Tibial artery (tissue), 4 donors: ENCODE data around the gene BSDC1.
"Not testable (repeated sequence)": the region's sequence is repeated elsewhere in the genome, so short reads cannot be mapped to it uniquely, and the experiment has no call there.

Experiments
- DNase-seq, 2 donors: peaks; one replicate each; pipeline ENCODE4 v3.0.0-alpha.2; 2019
- H3K27ac ChIP-seq, 2 donors: fragments of 200-600 bp; sonication (generic) in 1 of 2; 1 replicate in 1 of 2; 2 replicates in 1 of 2; pipeline ENCODE4 v1.5.1; 2018 to 2019; ENCODE audit warnings: mild to moderate bottlenecking in 1 of 2
- H3K27me3 ChIP-seq, 2 donors: fragments of 200-600 bp; sonication (generic) in 1 of 2; one replicate each; pipeline versions ENCODE4 v1.5.1 to v1.6.0; 2016 to 2019
- H3K36me3 ChIP-seq, 3 donors: fragments of 200-600 bp; sonication (generic) in 2 of 3; one replicate each; pipeline ENCODE4 v1.5.1; 2016 to 2019; ENCODE audit warnings: mild to moderate bottlenecking in 2 of 3
- H3K4me1 ChIP-seq, 4 donors: fragments of 200-600 bp; sonication (generic) in 2 of 4; 1 replicate in 3 of 4; 2 replicates in 1 of 4; pipeline ENCODE4 v1.5.1; 2016 to 2019
- H3K4me3 ChIP-seq, 2 donors: fragments of 200-600 bp; sonication (generic) in 1 of 2; 1 replicate in 1 of 2; 2 replicates in 1 of 2; pipeline ENCODE4 v1.5.1; 2018 to 2019; ENCODE audit warnings: mild to moderate bottlenecking in 2 of 2
- H3K9me3 ChIP-seq, 3 donors: fragments of 200-600 bp; sonication (generic) in 1 of 3; one replicate each; pipeline ENCODE4 v1.5.1; 2016 to 2019
- intact Hi-C: fragments of 100-400 bp; cut with DNase I; formaldehyde crosslinking; loops from one replicate; pipeline ENCODE4 v1.15.0; 2023; ENCODE audit warnings: low total_unique reads
- TF ChIP-seq, protein P1 (sequence below), 2 experiments: fragments of 200-600 bp in 1 of 2; fragments of 450-650 bp in 1 of 2; IDR thresholded peaks; one replicate each; pipeline ENCODE4 v1.5.1; 2017 to 2019; ENCODE audit warnings: antibody characterized with exemption in 2 of 2, mild to moderate bottlenecking in 1 of 2, moderate library complexity in 1 of 2

BSDC1 gene, protein sequence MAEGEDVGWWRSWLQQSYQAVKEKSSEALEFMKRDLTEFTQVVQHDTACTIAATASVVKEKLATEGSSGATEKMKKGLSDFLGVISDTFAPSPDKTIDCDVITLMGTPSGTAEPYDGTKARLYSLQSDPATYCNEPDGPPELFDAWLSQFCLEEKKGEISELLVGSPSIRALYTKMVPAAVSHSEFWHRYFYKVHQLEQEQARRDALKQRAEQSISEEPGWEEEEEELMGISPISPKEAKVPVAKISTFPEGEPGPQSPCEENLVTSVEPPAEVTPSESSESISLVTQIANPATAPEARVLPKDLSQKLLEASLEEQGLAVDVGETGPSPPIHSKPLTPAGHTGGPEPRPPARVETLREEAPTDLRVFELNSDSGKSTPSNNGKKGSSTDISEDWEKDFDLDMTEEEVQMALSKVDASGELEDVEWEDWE

DNA sequence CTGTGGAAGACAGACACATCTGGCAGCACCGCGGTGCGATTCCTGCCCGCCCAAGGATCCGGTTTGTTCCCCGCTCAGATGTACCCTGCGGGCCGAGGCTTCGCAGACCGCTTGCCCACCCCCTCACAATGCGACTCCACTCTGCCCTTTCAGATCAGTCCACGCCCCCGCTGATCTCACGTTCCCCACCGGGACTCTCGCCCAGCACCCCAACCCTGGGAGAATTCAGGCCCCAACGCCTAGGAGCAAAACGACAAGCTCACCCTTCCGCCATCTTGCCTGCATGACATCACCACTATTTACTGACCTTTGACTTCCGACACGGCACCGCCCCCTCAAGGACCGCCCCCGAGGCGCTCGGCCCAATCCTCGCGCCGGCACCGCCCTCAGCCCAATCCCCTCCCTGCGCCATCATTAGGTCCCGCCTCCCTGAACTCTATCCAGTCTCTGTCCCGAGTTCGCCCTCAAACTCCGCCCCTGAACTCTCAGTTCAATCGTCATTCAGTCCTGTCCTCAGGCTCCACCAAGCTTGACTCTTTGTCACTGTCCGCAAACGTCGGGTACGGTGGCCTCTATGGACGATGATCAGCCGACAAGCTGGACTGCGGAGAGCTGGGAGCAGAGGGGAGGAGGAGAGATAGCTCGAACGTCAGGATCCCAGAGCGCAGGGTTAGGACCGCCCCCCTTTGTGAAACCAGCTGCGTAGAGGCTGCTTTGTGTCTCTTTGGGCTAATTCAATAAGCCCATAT is at the start of gene BSDC1:
TSS of gene BSDC1 (minus strand) at position 301 of the 749 bp plus-strand sequence. CDS start at position 274, 27 bp downstream.
- H3K27ac ChIP-seq = peak within 1 kb of the TSS; percentile 95 to 97
- TF ChIP-seq, protein P1, sequence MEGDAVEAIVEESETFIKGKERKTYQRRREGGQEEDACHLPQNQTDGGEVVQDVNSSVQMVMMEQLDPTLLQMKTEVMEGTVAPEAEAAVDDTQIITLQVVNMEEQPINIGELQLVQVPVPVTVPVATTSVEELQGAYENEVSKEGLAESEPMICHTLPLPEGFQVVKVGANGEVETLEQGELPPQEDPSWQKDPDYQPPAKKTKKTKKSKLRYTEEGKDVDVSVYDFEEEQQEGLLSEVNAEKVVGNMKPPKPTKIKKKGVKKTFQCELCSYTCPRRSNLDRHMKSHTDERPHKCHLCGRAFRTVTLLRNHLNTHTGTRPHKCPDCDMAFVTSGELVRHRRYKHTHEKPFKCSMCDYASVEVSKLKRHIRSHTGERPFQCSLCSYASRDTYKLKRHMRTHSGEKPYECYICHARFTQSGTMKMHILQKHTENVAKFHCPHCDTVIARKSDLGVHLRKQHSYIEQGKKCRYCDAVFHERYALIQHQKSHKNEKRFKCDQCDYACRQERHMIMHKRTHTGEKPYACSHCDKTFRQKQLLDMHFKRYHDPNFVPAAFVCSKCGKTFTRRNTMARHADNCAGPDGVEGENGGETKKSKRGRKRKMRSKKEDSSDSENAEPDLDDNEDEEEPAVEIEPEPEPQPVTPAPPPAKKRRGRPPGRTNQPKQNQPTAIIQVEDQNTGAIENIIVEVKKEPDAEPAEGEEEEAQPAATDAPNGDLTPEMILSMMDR (IDR thresholded peaks at IDR 0.05) = no peak
- peak; percentile 99 for DNase-seq
- H3K27me3 ChIP-seq = no peaks in the 10 kb centered on the region
- peaks cover 23 to 31% (median 26%) of the 10 kb centered on the region in 3 donors for H3K36me3 ChIP-seq
- peaks cover 0 to 43% (median 32%) of the 10 kb centered on the region in 4 donors for H3K4me1 ChIP-seq
- peak within 1 kb of the TSS; percentile 81 to 97 for H3K4me3 ChIP-seq
- H3K9me3 ChIP-seq = no peaks in the 10 kb centered on the region
- intact Hi-C loops = no loop called here

DNA sequence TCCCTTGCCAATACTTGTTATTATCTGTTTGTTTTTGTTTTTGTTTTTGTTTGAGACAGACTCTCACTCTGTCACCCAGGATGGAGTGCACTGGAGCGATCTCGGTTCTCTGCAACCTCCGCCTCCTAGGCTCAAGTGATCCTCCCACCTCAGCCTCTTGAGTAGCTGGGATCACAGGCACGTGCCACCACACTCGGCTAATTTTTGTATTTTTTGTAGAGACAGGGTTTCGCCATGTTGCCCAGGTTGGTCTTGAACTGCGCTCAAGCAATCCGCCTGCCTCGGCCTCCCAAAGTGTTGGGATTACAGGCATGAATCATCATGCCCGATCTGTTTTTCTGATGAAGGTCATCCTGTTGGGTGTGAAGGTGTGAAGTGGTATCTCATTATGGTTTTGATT is 47.2 kb upstream of the BSDC1 start:
- H3K27me3 ChIP-seq, H3K9me3 ChIP-seq, DNase-seq, H3K36me3 ChIP-seq, H3K27ac ChIP-seq, intact Hi-C loops, H3K4me1 ChIP-seq, H3K4me3 ChIP-seq: not testable (repeated sequence)

DNA sequence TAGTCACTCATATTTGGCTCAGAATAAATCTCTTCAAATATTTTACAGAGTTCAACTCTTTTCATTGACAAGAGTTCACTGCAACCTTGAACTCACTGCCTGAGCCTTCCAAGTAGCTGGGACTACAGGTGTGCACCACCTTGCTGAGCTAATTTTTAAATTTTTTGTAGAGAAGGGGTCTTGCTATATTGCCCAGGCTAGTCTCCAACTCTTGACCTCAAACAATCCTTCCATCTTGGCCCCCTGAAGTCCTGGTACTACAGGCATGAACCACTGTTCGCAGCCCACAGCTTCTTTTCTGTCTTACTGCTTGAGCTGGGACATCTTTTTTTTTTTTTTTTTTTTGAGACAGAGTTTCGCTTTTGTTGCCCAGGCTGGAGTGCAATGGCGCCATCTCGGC is 44.5 kb upstream of the BSDC1 start:
- H3K27ac ChIP-seq, H3K36me3 ChIP-seq, H3K4me3 ChIP-seq, H3K4me1 ChIP-seq, H3K9me3 ChIP-seq, intact Hi-C loops, DNase-seq, H3K27me3 ChIP-seq: not testable (repeated sequence)

DNA sequence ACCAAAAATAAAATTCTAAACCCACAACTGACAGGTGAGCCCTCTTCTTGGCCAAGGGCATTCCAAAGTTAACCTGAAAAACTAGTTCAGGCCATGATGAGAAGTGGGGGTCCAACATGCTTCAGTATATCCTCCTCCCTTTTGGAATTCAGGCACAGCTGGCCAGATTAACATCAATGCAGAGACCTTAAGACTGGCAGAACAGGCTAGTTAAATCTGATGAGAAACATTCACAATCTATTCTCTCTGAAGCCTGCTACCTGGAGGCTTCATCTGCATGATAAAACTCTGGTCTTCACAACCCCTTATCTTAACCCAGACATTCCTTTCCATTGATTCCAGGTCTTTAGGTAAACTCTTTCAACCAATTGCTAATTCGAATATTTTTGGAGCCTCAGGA is 43.9 kb upstream of the BSDC1 start:
- intact Hi-C loops = no loop called here
- Histone ChIP-seq H3K36me3 (no peaks in the 10 kb centered on the region), H3K27me3 (peaks cover 0 to 3% of the 10 kb centered on the region in 2 donors), H3K9me3 (no peaks in the 10 kb centered on the region), H3K4me1 (no peaks in the 10 kb centered on the region), H3K4me3 (no peak overlapping the region), H3K27ac (no peak overlapping the region)
- no peak for DNase-seq
- TF ChIP-seq, protein P1 (IDR thresholded peaks at IDR 0.05) = no peak

DNA sequence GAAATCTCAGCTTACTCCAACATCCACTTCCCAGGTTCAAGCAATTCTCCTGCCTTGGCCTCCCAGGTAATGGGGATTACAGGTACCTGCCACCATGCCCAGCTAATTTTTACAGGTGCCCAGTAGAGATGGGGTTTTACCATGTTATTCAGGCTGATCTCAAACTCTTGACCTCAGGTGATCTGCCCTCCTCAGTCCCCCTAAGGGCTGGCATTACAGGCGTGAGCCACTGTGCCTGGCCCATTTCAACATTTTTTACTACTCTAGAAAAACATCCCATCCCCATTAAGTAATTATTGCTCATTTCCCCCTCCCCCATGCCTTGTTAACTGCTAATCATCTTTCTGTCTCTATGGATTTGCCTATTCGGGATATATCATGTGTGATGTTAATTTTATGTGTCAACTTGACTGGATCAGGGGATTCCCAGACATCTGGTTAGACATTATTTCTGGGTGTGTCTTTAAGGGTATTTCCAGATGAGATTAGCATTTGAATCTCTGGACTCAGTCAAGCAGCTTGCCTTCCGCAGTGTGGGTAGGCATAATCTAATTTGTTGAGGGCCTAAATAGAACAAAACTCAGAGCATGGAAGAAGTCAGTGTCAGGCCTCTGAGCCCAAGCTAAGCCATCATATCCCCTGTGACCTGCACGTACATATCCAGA is 37.6 kb upstream of the BSDC1 start:
- Histone ChIP-seq H3K4me1 (peaks cover 0 to 3% (median 2%) of the 10 kb centered on the region in 4 donors), H3K27me3 (peaks cover 0 to 16% of the 10 kb centered on the region in 2 donors), H3K4me3 (no peak overlapping the region), H3K36me3 (no peaks in the 10 kb centered on the region), H3K27ac (no peak overlapping the region), H3K9me3 (no peaks in the 10 kb centered on the region)
- TF ChIP-seq, protein P1 (IDR thresholded peaks at IDR 0.05) = no peak
- intact Hi-C loops = no loop called here
- DNase-seq = no peak

DNA sequence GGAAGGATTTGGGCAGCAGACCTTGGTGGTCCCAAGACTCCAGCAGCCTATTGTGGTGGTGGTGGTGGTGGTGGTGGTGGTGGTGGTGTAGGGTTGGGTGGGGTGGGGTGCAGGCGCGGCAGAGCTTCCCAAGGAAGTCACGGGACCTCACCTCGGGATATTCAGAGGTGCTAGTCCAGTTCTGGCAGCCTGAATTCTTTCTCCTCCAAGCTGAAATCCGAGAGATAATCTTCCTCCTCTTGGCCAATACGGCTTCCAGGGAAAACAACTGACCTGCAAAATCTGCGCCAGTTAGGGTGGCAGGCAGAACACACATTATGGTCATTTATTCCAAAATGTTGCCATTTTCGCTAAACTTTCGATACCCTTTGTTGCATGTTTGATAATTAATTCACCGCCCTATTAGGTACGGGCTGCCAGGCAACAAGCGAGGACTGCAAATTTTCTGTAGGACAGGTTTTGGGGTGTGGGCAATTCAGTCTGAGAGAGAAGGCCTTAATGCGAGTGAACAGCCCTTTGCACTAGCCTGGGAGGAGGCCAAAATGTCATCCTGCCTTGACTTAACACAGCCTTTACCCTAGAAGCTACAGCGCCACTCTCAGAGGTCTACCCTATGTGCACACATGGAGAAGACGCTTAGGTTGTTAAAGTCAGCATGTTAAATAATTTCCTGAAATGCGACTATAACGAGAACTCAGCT is 33.2 kb upstream of the BSDC1 start:
- TF ChIP-seq, protein P1 (IDR thresholded peaks at IDR 0.05) = no peak
- Histone ChIP-seq H3K36me3 (no peaks in the 10 kb centered on the region), H3K4me3 (no peak overlapping the region), H3K27ac (no peak overlapping the region), H3K4me1 (peaks cover 0 to 10% (median 6%) of the 10 kb centered on the region in 4 donors), H3K27me3 (peaks cover 0 to 45% of the 10 kb centered on the region in 2 donors), H3K9me3 (no peaks in the 10 kb centered on the region)
- no peak for DNase-seq
- intact Hi-C loops = no loop called here
